Thymus (tissue), 11 donors: ENCODE data around the gene KIF11. TPM values are rescaled to one million over a fixed set of nuclear protein-coding genes. Genes with fewer than 3 reads are reported as not detected.

Source experiments
- DNase-seq, 9 donors: peaks; one replicate each; pipeline ENCODE4 v3.0.0-alpha.2; 2013; ENCODE audit warnings: low spot score in 9 of 9, low read depth in 6 of 9, missing footprints in 1 of 9
- H3K27ac ChIP-seq, 2 donors: one replicate each; pipeline ENCODE4 v1.5.1; 2013; ENCODE audit warnings: control low read depth in 1 of 2, low read depth in 1 of 2, low read length in 1 of 2, mild to moderate bottlenecking in 1 of 2, moderate library complexity in 1 of 2
- H3K27me3 ChIP-seq, 2 donors: one replicate each; pipeline ENCODE4 v1.5.1; 2013; ENCODE audit warnings: low read length in 1 of 2; ENCODE audit not compliant: control insufficient read depth in 2 of 2, insufficient read depth in 1 of 2
- H3K36me3 ChIP-seq, 2 donors: one replicate each; pipeline ENCODE4 v1.5.1; 2013; ENCODE audit warnings: low read length in 1 of 2, mild to moderate bottlenecking in 1 of 2, moderate library complexity in 1 of 2; ENCODE audit not compliant: control insufficient read depth in 2 of 2, insufficient read depth in 2 of 2
- H3K4me1 ChIP-seq, 2 donors: one replicate each; pipeline ENCODE4 v1.5.1; 2013; ENCODE audit warnings: low read length in 2 of 2; ENCODE audit not compliant: control insufficient read depth in 2 of 2, insufficient read depth in 2 of 2
- H3K4me3 ChIP-seq, 2 donors: one replicate each; pipeline ENCODE4 v1.5.1; 2013; ENCODE audit warnings: low read length in 2 of 2, control low read depth in 1 of 2, mild to moderate bottlenecking in 1 of 2
- H3K9me3 ChIP-seq, 2 donors: one replicate each; pipeline ENCODE4 v1.5.1; 2013; ENCODE audit warnings: low read length in 1 of 2, mild to moderate bottlenecking in 1 of 2; ENCODE audit not compliant: control insufficient read depth in 2 of 2, insufficient read depth in 1 of 2
- WGBS: extraction: QIAGEN DNeasy Blood & Tissue Kit; methylation state at CpG from one replicate; pipeline ENCODE4 v1.1.7; 2013; 5-methylcytosine and 5-hydroxymethylcytosine counted together
- polyA plus RNA-seq: library from polyadenylated mRNA; stranded (reverse); fragments of 200-250 nt; gene quantifications from one replicate; pipeline ENCODE4 v1.2.3, GENCODE V29; 2013
- total RNA-seq: library from RNA; stranded (reverse); fragments of 120-200 nt; gene quantifications from one replicate; pipeline ENCODE4 v1.2.4, GENCODE V29; 2013
- donor health status: healthy.

KIF11 gene
- total and polyA plus RNA-seq, 2 donors = 4.6 to 39.9 TPM

DNA sequence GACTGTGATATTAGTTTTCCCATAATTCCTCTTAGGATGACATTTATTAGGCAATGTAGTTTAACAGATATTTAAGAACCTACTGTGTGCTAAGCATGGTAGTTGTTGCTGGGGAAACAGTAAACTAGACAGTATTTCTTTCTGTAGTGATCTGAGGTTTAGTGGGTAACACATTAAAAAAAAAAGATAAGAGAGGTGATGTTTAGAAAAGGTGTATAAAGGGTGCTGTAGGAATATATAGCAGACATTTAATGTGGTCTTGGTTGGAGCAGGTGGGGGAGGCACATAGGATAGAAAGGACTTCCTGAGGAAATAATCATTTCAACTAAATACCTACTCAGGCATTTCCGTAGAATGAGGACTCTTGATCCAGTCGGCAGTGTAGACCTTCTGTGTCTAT, 11.9 kb downstream of the KIF11 start:
- H3K9me3 ChIP-seq = no peaks in the 10 kb centered on the region
- no peak overlapping the region for H3K4me3 ChIP-seq
- H3K27me3 ChIP-seq = no peaks in the 10 kb centered on the region
- 50% methylated on average over 2 of the region's 2 CpGs for WGBS
- no peak overlapping the region for H3K27ac ChIP-seq
- peaks cover 0 to 6% of the 10 kb centered on the region in 2 donors for H3K4me1 ChIP-seq
- DNase-seq = no peak
- peaks cover 3 to 39% of the 10 kb centered on the region in 2 donors for H3K36me3 ChIP-seq

DNA sequence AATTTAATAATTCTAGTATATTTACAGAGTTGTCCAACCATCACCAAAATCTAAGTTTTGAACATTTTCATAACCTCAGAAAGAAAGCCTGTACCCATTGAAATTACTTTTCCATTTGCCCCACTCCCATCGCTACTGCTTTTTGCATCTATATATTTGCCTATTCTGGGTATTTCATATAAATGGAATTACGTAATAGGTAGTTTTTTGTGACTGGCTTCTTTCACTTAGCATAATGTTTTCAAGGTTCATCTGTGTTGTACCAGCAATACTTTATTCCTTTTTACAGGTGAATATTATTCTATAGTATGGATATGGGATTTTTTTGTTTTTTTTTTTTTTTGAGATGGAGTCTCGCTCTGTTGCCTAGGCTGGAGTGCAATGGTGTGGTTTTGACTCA, 22.6 kb downstream of the KIF11 start:
- H3K36me3 ChIP-seq = peaks cover 19 to 61% of the 10 kb centered on the region in 2 donors
- WGBS = 96% methylated on average over 3 of the region's 3 CpGs

DNA sequence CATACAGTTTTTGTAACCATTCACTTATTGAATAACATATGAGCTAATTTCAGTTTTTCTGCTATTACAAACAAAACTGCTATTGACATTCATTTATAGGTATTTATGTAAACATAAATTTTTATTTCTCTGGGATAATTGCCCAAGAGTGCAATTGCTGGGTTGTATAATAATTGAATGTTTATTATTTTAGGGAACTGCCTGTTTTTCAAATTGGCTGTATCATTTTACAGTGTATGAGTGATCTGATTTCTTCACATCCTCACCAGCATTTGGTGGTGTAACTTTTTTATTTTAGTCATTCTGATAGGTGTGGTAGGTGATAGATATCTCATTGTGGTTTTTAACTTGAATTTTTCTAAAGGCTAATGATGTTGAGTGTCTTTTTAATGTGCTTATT, 26.4 kb downstream of the KIF11 start:
- Histone ChIP-seq H3K27ac (no peak overlapping the region), H3K36me3 (peaks cover 21 to 65% of the 10 kb centered on the region in 2 donors), H3K4me1 (no peaks in the 10 kb centered on the region), H3K9me3 (no peaks in the 10 kb centered on the region), H3K27me3 (no peaks in the 10 kb centered on the region), H3K4me3 (no peak overlapping the region)
- DNase-seq = no peak

More for the DNA sequence above, 22.6 kb downstream of the KIF11 start:
- Histone ChIP-seq H3K4me3 (no peak overlapping the region), H3K9me3 (no peaks in the 10 kb centered on the region), H3K4me1 (no peaks in the 10 kb centered on the region), H3K27ac (no peak overlapping the region), H3K27me3 (no peaks in the 10 kb centered on the region)
- no peak for DNase-seq

DNA sequence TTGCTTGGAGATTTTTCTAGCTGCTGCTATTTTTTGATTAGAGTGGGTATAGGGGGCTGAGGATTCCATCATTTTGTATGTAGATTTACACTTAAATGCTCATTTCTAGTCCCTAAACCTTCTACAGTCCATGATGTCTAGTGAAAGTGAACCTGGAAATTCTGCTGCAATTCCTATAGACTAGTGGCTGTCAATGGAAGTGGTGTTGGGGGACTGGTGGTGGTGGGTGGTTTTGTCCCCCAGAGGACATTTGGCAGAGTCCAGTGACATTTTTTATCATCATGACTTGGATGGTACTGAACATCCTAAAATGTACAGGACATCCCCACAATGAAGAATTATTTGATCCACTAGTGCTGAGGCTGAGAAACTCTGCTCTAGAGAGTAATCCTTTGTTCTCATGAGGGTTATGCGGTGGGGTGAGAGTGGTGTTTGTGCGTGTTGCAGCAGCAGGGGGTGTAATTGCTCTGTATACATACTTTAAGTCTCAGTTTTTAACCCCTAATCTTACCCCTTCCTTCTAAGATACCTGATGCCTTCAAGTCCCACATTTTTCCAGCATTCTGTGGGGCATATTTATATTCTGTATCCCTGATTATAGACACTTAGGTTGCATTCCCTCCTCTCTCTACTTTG, 35.0 kb downstream of the KIF11 start:
- H3K36me3 ChIP-seq = peaks cover 16 to 63% of the 10 kb centered on the region in 2 donors
- H3K27me3 ChIP-seq = no peaks in the 10 kb centered on the region
- H3K27ac ChIP-seq = no peak overlapping the region
- DNase-seq = no peak
- H3K4me1 ChIP-seq = no peaks in the 10 kb centered on the region
- 97% methylated on average over 2 of the region's 2 CpGs for WGBS
- H3K4me3 ChIP-seq = no peak overlapping the region
- H3K9me3 ChIP-seq = no peaks in the 10 kb centered on the region

DNA sequence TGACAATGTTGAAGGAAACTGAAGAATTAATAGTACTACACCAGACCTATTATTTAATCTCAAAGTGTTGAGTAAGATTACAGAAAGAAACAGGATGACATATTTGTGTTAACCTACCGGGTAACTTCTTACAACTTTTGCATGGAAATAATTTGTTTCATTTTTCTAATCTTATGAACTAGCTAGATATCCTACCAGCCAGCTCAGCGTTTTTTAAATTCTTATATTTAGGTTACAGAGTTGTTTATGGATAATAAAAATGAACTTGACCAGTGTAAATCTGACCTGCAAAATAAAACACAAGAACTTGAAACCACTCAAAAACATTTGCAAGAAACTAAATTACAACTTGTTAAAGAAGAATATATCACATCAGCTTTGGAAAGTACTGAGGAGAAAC, 37.0 kb downstream of the KIF11 start:
- WGBS = 96% methylated on average over 2 of the region's 2 CpGs
- H3K27me3 ChIP-seq = no peaks in the 10 kb centered on the region
- H3K4me1 ChIP-seq = no peaks in the 10 kb centered on the region
- no peak for DNase-seq
- H3K36me3 ChIP-seq = peaks cover 11 to 54% of the 10 kb centered on the region in 2 donors
- no peak overlapping the region for H3K27ac ChIP-seq
- H3K9me3 ChIP-seq = no peaks in the 10 kb centered on the region
- H3K4me3 ChIP-seq = no peak overlapping the region

DNA sequence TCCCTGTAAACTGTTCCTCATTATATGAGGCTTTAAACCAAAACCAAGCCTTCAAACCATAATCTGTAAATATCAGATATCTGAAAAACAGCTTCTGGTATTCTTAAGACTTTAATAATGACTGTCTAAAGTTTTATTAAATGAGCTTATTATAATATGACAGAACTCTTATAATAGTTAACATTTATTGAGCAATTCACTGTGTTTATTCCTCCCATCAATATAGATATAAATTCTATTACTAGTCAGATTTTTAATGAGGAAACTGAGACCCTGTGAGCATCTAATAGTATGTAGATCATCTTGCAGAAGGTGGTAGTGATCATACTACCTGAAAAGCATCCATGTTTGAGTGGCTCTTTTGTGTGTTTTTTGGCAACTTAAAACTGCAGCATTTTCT, 45.1 kb downstream of the KIF11 start:
- no peaks in the 10 kb centered on the region for H3K9me3 ChIP-seq
- peaks cover 6 to 57% of the 10 kb centered on the region in 2 donors for H3K36me3 ChIP-seq
- H3K4me3 ChIP-seq = no peak overlapping the region
- no peaks in the 10 kb centered on the region for H3K4me1 ChIP-seq
- H3K27me3 ChIP-seq = no peaks in the 10 kb centered on the region
- no peak overlapping the region for H3K27ac ChIP-seq
- no peak for DNase-seq

DNA sequence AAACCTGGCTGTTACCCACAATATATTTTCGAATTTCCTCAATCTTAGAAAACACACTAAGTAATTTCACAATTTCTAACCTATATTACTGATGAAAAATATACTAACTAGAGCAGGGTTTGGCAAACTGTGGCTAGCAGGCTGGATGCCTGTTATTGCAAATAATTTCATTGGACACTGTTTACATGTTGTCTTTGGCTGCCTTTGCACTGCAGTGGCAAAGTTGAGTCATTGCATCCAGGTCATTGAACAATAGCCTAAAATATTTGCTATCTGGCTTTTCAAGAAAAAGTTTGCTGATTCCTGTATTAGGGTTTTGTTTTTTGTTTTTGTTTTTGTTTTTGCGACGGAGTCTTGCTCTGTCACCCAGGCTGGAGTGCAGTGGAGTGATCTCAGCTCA, 47.2 kb downstream of the KIF11 start:
- WGBS = 98% methylated on average over 3 of the region's 3 CpGs
- Histone ChIP-seq H3K9me3 (no peaks in the 10 kb centered on the region), H3K27me3 (no peaks in the 10 kb centered on the region), H3K27ac (no peak overlapping the region), H3K36me3 (peaks cover 6 to 60% of the 10 kb centered on the region in 2 donors), H3K4me1 (no peaks in the 10 kb centered on the region), H3K4me3 (no peak overlapping the region)
- no peak for DNase-seq

DNA sequence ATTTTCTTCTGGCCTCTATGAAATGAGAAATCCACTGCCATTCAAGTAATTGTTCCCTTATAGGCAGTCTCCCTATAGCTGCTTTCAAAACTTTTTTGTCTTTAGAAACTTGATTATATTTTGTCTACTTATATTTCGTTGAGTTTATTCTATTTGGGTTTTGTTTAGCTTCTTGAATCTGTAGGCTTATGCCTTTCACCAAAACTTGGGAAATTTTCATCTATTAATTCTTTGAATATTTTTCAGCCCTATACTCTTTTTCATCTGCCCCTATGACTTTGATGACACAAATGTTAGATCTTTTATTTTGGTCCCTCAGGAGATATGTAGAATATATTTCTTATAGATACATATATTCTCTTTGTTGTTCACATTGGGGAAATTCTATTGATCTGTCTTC, 48.6 kb downstream of the KIF11 start:
- DNase-seq = no peak
- 71% methylated on average over 1 of the region's 1 CpG for WGBS
- no peak overlapping the region for H3K27ac ChIP-seq

DNA sequence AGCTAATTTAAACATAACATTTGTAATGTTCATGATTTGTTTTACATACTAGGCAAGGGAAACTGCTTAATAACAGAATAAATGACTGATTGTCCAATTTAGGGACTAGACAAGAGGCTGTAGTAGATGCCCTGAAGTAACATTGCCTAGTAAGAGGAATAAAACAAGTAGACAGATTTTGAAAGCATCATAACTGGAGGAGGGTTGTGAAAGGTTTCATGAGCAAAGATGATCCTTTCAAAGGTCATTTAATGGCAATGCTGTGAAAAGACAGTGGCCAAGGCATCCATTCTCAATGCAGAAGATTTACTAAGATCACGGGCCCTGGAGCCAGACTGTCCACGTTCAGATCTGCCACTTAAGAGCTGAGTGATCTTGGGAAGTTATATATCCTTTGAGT, 52.0 kb downstream of the KIF11 start:
- DNase-seq = no peak
- H3K4me3 ChIP-seq = no peak overlapping the region
- WGBS = over 99% methylated on average over 2 of the region's 2 CpGs
- no peak overlapping the region for H3K27ac ChIP-seq
- no peaks in the 10 kb centered on the region for H3K4me1 ChIP-seq
- H3K9me3 ChIP-seq = no peaks in the 10 kb centered on the region
- peaks cover 12 to 67% of the 10 kb centered on the region in 2 donors for H3K36me3 ChIP-seq
- no peaks in the 10 kb centered on the region for H3K27me3 ChIP-seq

More for the DNA sequence above, 48.6 kb downstream of the KIF11 start:
- no peaks in the 10 kb centered on the region for H3K27me3 ChIP-seq
- H3K9me3 ChIP-seq = no peaks in the 10 kb centered on the region
- H3K4me1 ChIP-seq = no peaks in the 10 kb centered on the region
- H3K4me3 ChIP-seq = no peak overlapping the region
- peaks cover 6 to 54% of the 10 kb centered on the region in 2 donors for H3K36me3 ChIP-seq
